Panc1 (cell line): ENCODE measurements around the gene ZNF345. TPM values are rescaled to one million over a fixed set of nuclear protein-coding genes. Genes with fewer than 3 reads are reported as not detected.

Experiments
- ATAC-seq: fragments of 200-7000 bp; cut with Tn5 transposase; 2 replicates; pipeline ENCODE4 v1.9.1; 2020; ENCODE audit warnings: mild to moderate bottlenecking, moderate library complexity
- BruUV-seq: library from RNA; stranded (reverse); fragments of 400-500 nt; replicated peaks from 2 replicates; lab custom pipeline; 2021; lab: Mats Ljungman, UMichigan
- CTCF ChIA-PET: fragments of 300-600 bp; sonication (Branson Sonifier 250); formaldehyde crosslinking; loops from one replicate; lab custom pipeline; 2022; ENCODE audit warnings: antibody characterized with exemption; lab: Charles Lee
- POLR2A ChIA-PET: fragments of 300-600 bp; sonication (Branson Sonifier 250); formaldehyde crosslinking; loops from one replicate; lab custom pipeline; 2022; ENCODE audit warnings: antibody characterized with exemption; lab: Charles Lee
- DNase-seq: peaks from one replicate; pipeline ENCODE4 v3.0.0-alpha.2; 2010; ENCODE audit warnings: low read depth, low spot score
- H3K27ac ChIP-seq: 2 replicates; pipeline ENCODE4 v1.5.1; 2011; ENCODE audit warnings: mild to moderate bottlenecking, low read length, inconsistent platforms
- H3K27me3 ChIP-seq: fragments of 200-500 bp; sonication (Bioruptor generic); 2 replicates; pipeline ENCODE4 v1.6.0; 2014; ENCODE audit warnings: low read length, inconsistent platforms; ENCODE audit not compliant: control insufficient read depth, insufficient read depth
- H3K36me3 ChIP-seq: fragments of 200-500 bp; sonication (Bioruptor generic); 2 replicates; pipeline ENCODE4 v1.5.1; 2014; ENCODE audit warnings: inconsistent platforms, mild to moderate bottlenecking, low read length, moderate library complexity; ENCODE audit not compliant: control insufficient read depth, insufficient read depth
- H3K4me1 ChIP-seq: 2 replicates; pipeline ENCODE4 v1.5.1; 2011; ENCODE audit warnings: inconsistent platforms, mild to moderate bottlenecking, low read length, moderate library complexity; ENCODE audit not compliant: control insufficient read depth, insufficient read depth
- H3K4me3 ChIP-seq, 2 experiments: 2 replicates each; pipeline ENCODE4 v1.5.1; 2011 to 2012; ENCODE audit warnings: low read depth in 2 of 2, low read length in 2 of 2, mild to moderate bottlenecking in 2 of 2, inconsistent platforms in 1 of 2, moderate library complexity in 1 of 2
- H3K9me3 ChIP-seq: fragments of 200-500 bp; sonication (Bioruptor generic); 2 replicates; pipeline ENCODE4 v1.5.1; 2014; ENCODE audit warnings: low read depth, mild to moderate bottlenecking, inconsistent platforms, low read length, moderate library complexity; ENCODE audit not compliant: control insufficient read depth, insufficient read depth
- POLR2AphosphoS5 ChIP-seq: IDR thresholded peaks from 2 replicates; pipeline ENCODE4 v1.6.1; 2012; ENCODE audit warnings: mild to moderate bottlenecking, low read depth, low read length, moderate library complexity
- SIN3A ChIP-seq: IDR thresholded peaks from 2 replicates; pipeline ENCODE4 v1.6.1; 2012; ENCODE audit warnings: low read depth, mild to moderate bottlenecking, low read length, moderate library complexity, borderline replicate concordance; ENCODE audit not compliant: insufficient read depth
- TCF7L2 ChIP-seq: IDR thresholded peaks from 2 replicates; pipeline ENCODE4 v1.6.1; 2011; ENCODE audit warnings: mild to moderate bottlenecking, low read depth, low read length, inconsistent platforms
- in situ Hi-C: cut with HindIII; loops from 2 replicates; pipeline ENCODE4 v1.10.0; 2016; ENCODE audit warnings: low sequenced_read_pairs, low pct_unique_long_range_greater_than_20kb
- intact Hi-C: fragments of 100-400 bp; cut with micrococcal nuclease; formaldehyde crosslinking; loops from one replicate; pipeline ENCODE4 v1.10.0; 2022; ENCODE audit not compliant: unreplicated experiment
- total RNA-seq: library from RNA; stranded (reverse); gene quantifications from one replicate; pipeline ENCODE4 v1.2.1, GENCODE V29; 2021; ENCODE audit not compliant: unreplicated experiment
- TF ChIP-seq, protein P1 (sequence below): fragments of 450-650 bp; IDR thresholded peaks from 2 replicates; pipeline ENCODE4 v1.5.1; 2017; ENCODE audit warnings: mild to moderate bottlenecking
- TF ChIP-seq, protein P2 (sequence below), 2 experiments: IDR thresholded peaks; 2 replicates each; pipeline ENCODE4 v1.6.1; 2011 to 2012; ENCODE audit warnings: low read depth in 2 of 2, control low read depth in 1 of 2, low read length in 1 of 2, mild to moderate bottlenecking in 1 of 2, moderate library complexity in 1 of 2; ENCODE audit not compliant: insufficient read depth in 1 of 2

Gene ZNF345
- total RNA-seq, 1 experiment from 2014 or later = 3.8 TPM

- Histone ChIP-seq H3K4me1 (no peaks in the 10 kb centered on the region), H3K27ac (no peak overlapping the region), H3K36me3 (peaks cover 3% of the 10 kb centered on the region; the same call in 1 of the 2 replicates), H3K27me3 (no peaks in the 10 kb centered on the region), H3K4me3 (no peak overlapping the region), H3K9me3 (peaks cover 73% of the 10 kb centered on the region)
- BruUV-seq = no TSS peak
- TF ChIP-seq, protein P1, sequence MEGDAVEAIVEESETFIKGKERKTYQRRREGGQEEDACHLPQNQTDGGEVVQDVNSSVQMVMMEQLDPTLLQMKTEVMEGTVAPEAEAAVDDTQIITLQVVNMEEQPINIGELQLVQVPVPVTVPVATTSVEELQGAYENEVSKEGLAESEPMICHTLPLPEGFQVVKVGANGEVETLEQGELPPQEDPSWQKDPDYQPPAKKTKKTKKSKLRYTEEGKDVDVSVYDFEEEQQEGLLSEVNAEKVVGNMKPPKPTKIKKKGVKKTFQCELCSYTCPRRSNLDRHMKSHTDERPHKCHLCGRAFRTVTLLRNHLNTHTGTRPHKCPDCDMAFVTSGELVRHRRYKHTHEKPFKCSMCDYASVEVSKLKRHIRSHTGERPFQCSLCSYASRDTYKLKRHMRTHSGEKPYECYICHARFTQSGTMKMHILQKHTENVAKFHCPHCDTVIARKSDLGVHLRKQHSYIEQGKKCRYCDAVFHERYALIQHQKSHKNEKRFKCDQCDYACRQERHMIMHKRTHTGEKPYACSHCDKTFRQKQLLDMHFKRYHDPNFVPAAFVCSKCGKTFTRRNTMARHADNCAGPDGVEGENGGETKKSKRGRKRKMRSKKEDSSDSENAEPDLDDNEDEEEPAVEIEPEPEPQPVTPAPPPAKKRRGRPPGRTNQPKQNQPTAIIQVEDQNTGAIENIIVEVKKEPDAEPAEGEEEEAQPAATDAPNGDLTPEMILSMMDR = no peak
- TF ChIP-seq TCF7L2 = no peak
- TF ChIP-seq POLR2AphosphoS5 = no peak
- TF ChIP-seq SIN3A = no peak
- TF ChIP-seq, protein P2, sequence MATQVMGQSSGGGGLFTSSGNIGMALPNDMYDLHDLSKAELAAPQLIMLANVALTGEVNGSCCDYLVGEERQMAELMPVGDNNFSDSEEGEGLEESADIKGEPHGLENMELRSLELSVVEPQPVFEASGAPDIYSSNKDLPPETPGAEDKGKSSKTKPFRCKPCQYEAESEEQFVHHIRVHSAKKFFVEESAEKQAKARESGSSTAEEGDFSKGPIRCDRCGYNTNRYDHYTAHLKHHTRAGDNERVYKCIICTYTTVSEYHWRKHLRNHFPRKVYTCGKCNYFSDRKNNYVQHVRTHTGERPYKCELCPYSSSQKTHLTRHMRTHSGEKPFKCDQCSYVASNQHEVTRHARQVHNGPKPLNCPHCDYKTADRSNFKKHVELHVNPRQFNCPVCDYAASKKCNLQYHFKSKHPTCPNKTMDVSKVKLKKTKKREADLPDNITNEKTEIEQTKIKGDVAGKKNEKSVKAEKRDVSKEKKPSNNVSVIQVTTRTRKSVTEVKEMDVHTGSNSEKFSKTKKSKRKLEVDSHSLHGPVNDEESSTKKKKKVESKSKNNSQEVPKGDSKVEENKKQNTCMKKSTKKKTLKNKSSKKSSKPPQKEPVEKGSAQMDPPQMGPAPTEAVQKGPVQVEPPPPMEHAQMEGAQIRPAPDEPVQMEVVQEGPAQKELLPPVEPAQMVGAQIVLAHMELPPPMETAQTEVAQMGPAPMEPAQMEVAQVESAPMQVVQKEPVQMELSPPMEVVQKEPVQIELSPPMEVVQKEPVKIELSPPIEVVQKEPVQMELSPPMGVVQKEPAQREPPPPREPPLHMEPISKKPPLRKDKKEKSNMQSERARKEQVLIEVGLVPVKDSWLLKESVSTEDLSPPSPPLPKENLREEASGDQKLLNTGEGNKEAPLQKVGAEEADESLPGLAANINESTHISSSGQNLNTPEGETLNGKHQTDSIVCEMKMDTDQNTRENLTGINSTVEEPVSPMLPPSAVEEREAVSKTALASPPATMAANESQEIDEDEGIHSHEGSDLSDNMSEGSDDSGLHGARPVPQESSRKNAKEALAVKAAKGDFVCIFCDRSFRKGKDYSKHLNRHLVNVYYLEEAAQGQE (IDR thresholded peaks at IDR 0.05; ENCODE audit: insufficient read depth in 1 of 2, low read depth in 2 of 2, low read length in 1 of 2) = no peak
- intact Hi-C loops (no loop called here), in situ Hi-C loops (no loop called here)
- CTCF ChIA-PET = no interaction called here
- ATAC-seq (no peak), DNase-seq (no peak)
- POLR2A ChIA-PET = no interaction called here
Observed at GRCh38 chr19:36807029-36807428, 43.6 kb upstream of the ZNF345 start.

- H3K27me3 ChIP-seq = no peaks in the 10 kb centered on the region
- CTCF ChIA-PET = no interaction called here
- no TSS peak for BruUV-seq
- intact Hi-C loops (no loop called here), in situ Hi-C loops (no loop called here)
- no peak overlapping the region for H3K27ac ChIP-seq
- TF ChIP-seq TCF7L2 (no peak), POLR2AphosphoS5 (no peak), SIN3A (no peak)
- TF ChIP-seq, protein P1 = no peak
- TF ChIP-seq, protein P2 (IDR thresholded peaks at IDR 0.05; ENCODE audit: insufficient read depth in 1 of 2, low read depth in 2 of 2, low read length in 1 of 2) = no peak
- peaks cover 4% of the 10 kb centered on the region; the same call in 1 of the 2 replicates for H3K36me3 ChIP-seq
- DNase-seq = no peak
- H3K9me3 ChIP-seq = peaks cover 81% of the 10 kb centered on the region
- no peak for ATAC-seq
- H3K4me1 ChIP-seq = no peaks in the 10 kb centered on the region
- POLR2A ChIA-PET = no interaction called here
- H3K4me3 ChIP-seq = no peak overlapping the region
Observed at GRCh38 chr19:36819130-36819630, 31.5 kb upstream of the ZNF345 start.
